ENCODE measurements around the gene SFTPD.
"Not testable (repeated sequence)": the region's sequence is repeated elsewhere in the genome, so short reads cannot be mapped to it uniquely, and the experiment has no call there.

- not testable (repeated sequence) for TF ChIP-seq CTCF (IDR thresholded peaks at IDR 0.05; ENCODE audit: low read length); EZH2 (IDR thresholded peaks at IDR 0.05; ENCODE audit: borderline replicate concordance, low read length)
These were observed 33.1 kb downstream of the SFTPD start for GRCh38 chr10:79915838-79916237.
